SU-DHL-6 (cell line): ENCODE measurements around the gene MAML3.

Experiments
- H2AFZ ChIP-seq: fragments of 200-600 bp; sonication (generic); 2 replicates; pipeline ENCODE4 v1.6.1; 2014; ENCODE audit warnings: low read depth, mild to moderate bottlenecking, moderate library complexity, mixed read lengths, antibody characterized with exemption, low read length; ENCODE audit not compliant: severe bottlenecking
- H3F3A ChIP-seq: fragments of 200-600 bp; shearing (Covaris generic); 2 replicates; pipeline ENCODE4 v1.6.0; 2016; ENCODE audit warnings: antibody characterized with exemption, mild to moderate bottlenecking; ENCODE audit not compliant: insufficient read depth
- H3K27ac ChIP-seq: fragments of 200-600 bp; sonication (generic); 2 replicates; pipeline ENCODE4 v1.5.1; 2016; ENCODE audit warnings: low read depth, mild to moderate bottlenecking, low read length, moderate library complexity, mixed read lengths
- H3K27me3 ChIP-seq: fragments of 200-600 bp; sonication (generic), shearing (Covaris generic); 2 replicates; pipeline ENCODE4 v1.6.0; 2014; ENCODE audit warnings: mild to moderate bottlenecking, low read length
- H3K36me3 ChIP-seq: fragments of 200-600 bp; sonication (generic); 2 replicates; pipeline ENCODE4 v1.6.1; 2014; ENCODE audit warnings: mild to moderate bottlenecking, low read length, mixed read lengths
- H3K4me2 ChIP-seq: fragments of 300-600, 200-600 bp; shearing (Covaris generic), sonication (generic); 2 replicates; pipeline ENCODE4 v1.6.0; 2014; ENCODE audit warnings: low read length, low read depth, mild to moderate bottlenecking; ENCODE audit not compliant: poor library complexity, severe bottlenecking
- H3K4me3 ChIP-seq: fragments of 200-600 bp; sonication (generic); 2 replicates; pipeline ENCODE4 v1.5.1; 2014; ENCODE audit warnings: antibody characterized with exemption, low read length, mild to moderate bottlenecking, mixed read lengths; ENCODE audit not compliant: insufficient read depth, poor library complexity, severe bottlenecking
- H3K79me2 ChIP-seq: fragments of 200-600 bp; sonication (generic); 2 replicates; pipeline ENCODE4 v1.6.1; 2014; ENCODE audit warnings: mild to moderate bottlenecking, low read length, moderate library complexity; ENCODE audit not compliant: insufficient read depth
- H3K9ac ChIP-seq: fragments of 200-600 bp; sonication (generic); 2 replicates; pipeline ENCODE4 v1.7.0; 2014; ENCODE audit warnings: mild to moderate bottlenecking, low read length
- H3K9me2 ChIP-seq: fragments of 200-600 bp; sonication (generic); replicated peaks from 2 replicates; pipeline ENCODE4 v1.6.1; 2014; ENCODE audit warnings: low read length; ENCODE audit not compliant: insufficient read depth
- H3K9me3 ChIP-seq: fragments of 200-600 bp; sonication (generic); 2 replicates; pipeline ENCODE4 v1.6.1; 2014; ENCODE audit warnings: low read length, mixed read lengths; ENCODE audit not compliant: insufficient read depth
- H4K20me1 ChIP-seq: fragments of 200-600 bp; sonication (generic); 2 replicates; pipeline ENCODE4 v1.6.1; 2014; ENCODE audit warnings: low read depth, mild to moderate bottlenecking, antibody characterized with exemption, low read length, moderate library complexity, mixed read lengths
- CTCF ChIP-seq: fragments of 200-600 bp; sonication (generic); IDR thresholded peaks from one replicate; pipeline ENCODE4 v1.5.1; 2017; ENCODE audit warnings: antibody characterized with exemption, mild to moderate bottlenecking, low read length, moderate library complexity; ENCODE audit not compliant: insufficient read depth, poor library complexity, severe bottlenecking
- EZH2phosphoT487 ChIP-seq: fragments of 200-600 bp; sonication (generic), shearing (Covaris generic); conservative IDR thresholded peaks from 2 replicates; pipeline ENCODE4 v1.6.1; 2018; ENCODE audit warnings: mild to moderate bottlenecking, antibody characterized with exemption, low read length, moderate library complexity, mixed read lengths

The MAML3 gene

GRCh38 chr4:139846766-139847165 is 307.2 kb downstream of the MAML3 start:
- Histone ChIP-seq H4K20me1 (no peaks in the 10 kb centered on the region), H3K27ac (no peak overlapping the region), H3K36me3 (no peaks in the 10 kb centered on the region), H3K9me2 (no peaks in the 10 kb centered on the region), H3F3A (no peaks in the 10 kb centered on the region), H2AFZ (no peak overlapping the region), H3K27me3 (no peaks in the 10 kb centered on the region), H3K9me3 (no peaks in the 10 kb centered on the region), H3K4me3 (no peak overlapping the region), H3K4me2 (no peak overlapping the region), H3K9ac (no peak overlapping the region), H3K79me2 (no peaks in the 10 kb centered on the region)
- TF ChIP-seq CTCF (no peak), EZH2phosphoT487 (no peak)

- TF ChIP-seq CTCF (no peak), EZH2phosphoT487 (no peak)
- Histone ChIP-seq H3F3A (no peaks in the 10 kb centered on the region), H3K36me3 (no peaks in the 10 kb centered on the region), H3K79me2 (no peaks in the 10 kb centered on the region), H2AFZ (no peak overlapping the region), H3K27me3 (no peaks in the 10 kb centered on the region), H3K9ac (no peak overlapping the region), H3K4me3 (no peak overlapping the region), H3K27ac (no peak overlapping the region), H3K9me3 (no peaks in the 10 kb centered on the region), H3K9me2 (no peaks in the 10 kb centered on the region), H4K20me1 (no peaks in the 10 kb centered on the region), H3K4me2 (no peak overlapping the region)
Observed at GRCh38 chr4:139845453-139846093, 308.4 kb downstream of the MAML3 start.

- H3K4me2 ChIP-seq: no peak overlapping the region
- no peak overlapping the region for H3K4me3 ChIP-seq
- H3K36me3 ChIP-seq: no peaks in the 10 kb centered on the region
- no peak overlapping the region for H2AFZ ChIP-seq
- H3K27me3 ChIP-seq: no peaks in the 10 kb centered on the region
- H3F3A ChIP-seq: no peaks in the 10 kb centered on the region
- H3K27ac ChIP-seq: no peak overlapping the region
- no peaks in the 10 kb centered on the region for H3K79me2 ChIP-seq
- no peaks in the 10 kb centered on the region for H3K9me3 ChIP-seq
- no peaks in the 10 kb centered on the region for H4K20me1 ChIP-seq
- H3K9ac ChIP-seq: no peak overlapping the region
- H3K9me2 ChIP-seq: no peaks in the 10 kb centered on the region
- TF ChIP-seq CTCF (no peak), EZH2phosphoT487 (no peak)
Observed at GRCh38 chr4:139844459-139845036, 309.4 kb downstream of the MAML3 start.
